GM18511 (cell line): ENCODE measurements around the gene OR2F2.

ENCODE experiments used
- ATAC-seq: cut with Tn5 transposase; IDR thresholded peaks from one replicate; pipeline ENCODE4 v1.9.1; 2021; ENCODE audit warnings: mild to moderate bottlenecking, moderate library complexity; ENCODE audit not compliant: unreplicated experiment

Gene OR2F2

GRCh38 chr7:143934526-143935325 is at the start of gene OR2F2:
TSS of gene OR2F2 (plus strand) at chr7:143935233. CDS start at chr7:143935233, 0 bp downstream.
- no peak for ATAC-seq

GRCh38 chr7:143885951-143886350 is 49.1 kb upstream of the OR2F2 start:
- ATAC-seq = no peak

- no peak for ATAC-seq
Measured at GRCh38 chr7:143886826-143887477, 48.1 kb upstream of the OR2F2 start.

GRCh38 chr7:143889068-143889467 is 46.0 kb upstream of the OR2F2 start:
- no peak for ATAC-seq

GRCh38 chr7:143890558-143890957 is 44.5 kb upstream of the OR2F2 start:
- no peak for ATAC-seq

- ATAC-seq = no peak
Measured at GRCh38 chr7:143891457-143891856, 43.6 kb upstream of the OR2F2 start.

- ATAC-seq = peak; percentile 99
Measured at GRCh38 chr7:143892527-143893300, 42.3 kb upstream of the OR2F2 start.

GRCh38 chr7:143896667-143897066 is 38.4 kb upstream of the OR2F2 start:
- no peak for ATAC-seq

- ATAC-seq = no peak
Measured at GRCh38 chr7:143898810-143899209, 36.2 kb upstream of the OR2F2 start.

GRCh38 chr7:143900230-143900766 is 34.7 kb upstream of the OR2F2 start:
- no peak for ATAC-seq

- ATAC-seq = no peak
Measured at GRCh38 chr7:143901332-143901667, 33.7 kb upstream of the OR2F2 start.

GRCh38 chr7:143901668-143902331 is 33.2 kb upstream of the OR2F2 start, which contains the start of gene TCAF1:
TSS of gene TCAF1 (minus strand) at chr7:143902176. CDS start at chr7:143876608, 25,568 bp downstream.
- ATAC-seq = peak; percentile 92

- ATAC-seq = no peak
Measured at GRCh38 chr7:143902332-143902899, 32.6 kb upstream of the OR2F2 start.

- ATAC-seq = no peak
Measured at GRCh38 chr7:143905509-143905908, 29.5 kb upstream of the OR2F2 start.

GRCh38 chr7:143906151-143906550 is 28.9 kb upstream of the OR2F2 start:
- ATAC-seq = no peak

- ATAC-seq = no peak
Measured at GRCh38 chr7:143906895-143907294, 28.1 kb upstream of the OR2F2 start.

- ATAC-seq = no peak
Measured at GRCh38 chr7:143908120-143908519, 26.9 kb upstream of the OR2F2 start.

- ATAC-seq = no peak
Measured at GRCh38 chr7:143909863-143910262, 25.2 kb upstream of the OR2F2 start.

GRCh38 chr7:143910473-143911248 is 24.4 kb upstream of the OR2F2 start:
- ATAC-seq = no peak
